ENCODE results near the gene ONECUT2. TPM values are rescaled to one million over a fixed set of nuclear protein-coding genes. Genes with fewer than 3 reads are reported as not detected.

The ONECUT2 gene
- total RNA-seq, 6 donors from 2014 or later: 0.06 to 0.24 (median 0.10) TPM; not detected in 3

DNA sequence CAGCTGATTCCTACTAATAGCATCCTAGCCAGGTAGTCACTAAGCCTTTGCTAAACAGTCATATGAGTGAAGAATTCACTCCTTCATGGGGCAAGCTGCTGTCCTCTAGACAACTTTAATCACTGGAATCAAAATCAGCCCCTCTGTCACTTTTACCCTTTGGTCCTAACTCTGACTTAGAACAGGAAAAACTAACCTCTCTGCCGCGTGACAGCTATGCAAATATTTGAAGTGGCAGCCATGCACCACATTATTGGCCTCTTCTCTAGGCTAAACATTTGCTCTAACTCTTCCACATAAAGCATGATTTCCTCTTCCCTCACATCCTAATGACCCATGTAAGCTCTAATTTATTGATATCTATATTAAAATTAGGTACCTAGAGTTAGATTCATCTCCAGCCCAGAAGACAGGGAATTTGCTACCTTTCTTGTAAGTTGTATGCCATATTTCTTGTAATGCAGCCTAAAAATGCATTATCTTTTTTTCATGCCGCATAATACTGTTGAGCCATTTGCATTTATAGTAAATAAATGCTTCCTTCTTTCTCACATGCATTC is 12.8 kb upstream of the ONECUT2 start:
- Histone ChIP-seq H3K27ac (no peak overlapping the region), H3K27me3 (peaks cover 0 to 10% (median under 1%) of the 10 kb centered on the region in 4 donors), H3K4me1 (peaks cover 0 to 1% (median 1%) of the 10 kb centered on the region in 4 donors), H3K4me3 (no peak overlapping the region), H3K36me3 (no peaks in the 10 kb centered on the region), H3K9me3 (peaks cover 0 to 8% (median 0%) of the 10 kb centered on the region in 4 donors)
- 55 to 57% methylated on average over 3 of the region's 3 CpGs for WGBS, 2 donors
- DNase-seq: no peak
- ATAC-seq (ENCODE audit: low FRiP score in 2 of 2): no peak
- TF ChIP-seq POLR2AphosphoS5 (IDR thresholded peaks at IDR 0.05) (no peak), EP300 (IDR thresholded peaks at IDR 0.05) (no peak), POLR2A (IDR thresholded peaks at IDR 0.05) (no peak)
- TF ChIP-seq, protein P1, sequence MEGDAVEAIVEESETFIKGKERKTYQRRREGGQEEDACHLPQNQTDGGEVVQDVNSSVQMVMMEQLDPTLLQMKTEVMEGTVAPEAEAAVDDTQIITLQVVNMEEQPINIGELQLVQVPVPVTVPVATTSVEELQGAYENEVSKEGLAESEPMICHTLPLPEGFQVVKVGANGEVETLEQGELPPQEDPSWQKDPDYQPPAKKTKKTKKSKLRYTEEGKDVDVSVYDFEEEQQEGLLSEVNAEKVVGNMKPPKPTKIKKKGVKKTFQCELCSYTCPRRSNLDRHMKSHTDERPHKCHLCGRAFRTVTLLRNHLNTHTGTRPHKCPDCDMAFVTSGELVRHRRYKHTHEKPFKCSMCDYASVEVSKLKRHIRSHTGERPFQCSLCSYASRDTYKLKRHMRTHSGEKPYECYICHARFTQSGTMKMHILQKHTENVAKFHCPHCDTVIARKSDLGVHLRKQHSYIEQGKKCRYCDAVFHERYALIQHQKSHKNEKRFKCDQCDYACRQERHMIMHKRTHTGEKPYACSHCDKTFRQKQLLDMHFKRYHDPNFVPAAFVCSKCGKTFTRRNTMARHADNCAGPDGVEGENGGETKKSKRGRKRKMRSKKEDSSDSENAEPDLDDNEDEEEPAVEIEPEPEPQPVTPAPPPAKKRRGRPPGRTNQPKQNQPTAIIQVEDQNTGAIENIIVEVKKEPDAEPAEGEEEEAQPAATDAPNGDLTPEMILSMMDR (IDR thresholded peaks at IDR 0.05): no peak

DNA sequence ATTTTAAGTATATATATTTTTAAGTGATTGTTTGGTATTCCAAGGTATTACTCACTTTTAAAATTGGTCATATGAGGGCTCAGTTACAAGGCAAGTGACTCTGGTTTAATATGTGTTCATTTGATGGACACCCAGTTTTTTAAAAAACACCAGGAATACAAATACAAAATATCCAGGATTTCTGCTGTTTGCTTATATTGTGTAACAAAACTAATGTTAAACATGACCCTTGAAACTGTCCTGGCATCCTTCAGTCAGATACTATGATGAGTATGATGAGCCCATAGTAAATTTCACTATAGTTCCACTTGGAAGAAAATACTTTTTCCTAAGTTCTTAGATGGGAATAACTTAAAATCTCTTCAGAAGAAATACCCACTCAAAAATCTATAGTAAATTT is 11.4 kb upstream of the ONECUT2 start:
- ATAC-seq (ENCODE audit: low FRiP score in 2 of 2) (no peak), DNase-seq (no peak)
- Histone ChIP-seq H3K4me3 (no peak overlapping the region), H3K36me3 (no peaks in the 10 kb centered on the region), H3K4me1 (peaks cover 2 to 15% (median 12%) of the 10 kb centered on the region in 4 donors), H3K27ac (no peak overlapping the region), H3K27me3 (peaks cover 0 to 25% (median 10%) of the 10 kb centered on the region in 4 donors), H3K9me3 (peaks cover 0 to 19% (median 7%) of the 10 kb centered on the region in 4 donors)
- TF ChIP-seq POLR2A (IDR thresholded peaks at IDR 0.05): no peak
- TF ChIP-seq, protein P1 (IDR thresholded peaks at IDR 0.05): no peak
- TF ChIP-seq POLR2AphosphoS5 (IDR thresholded peaks at IDR 0.05): no peak
- no peak for TF ChIP-seq EP300 (IDR thresholded peaks at IDR 0.05)

DNA sequence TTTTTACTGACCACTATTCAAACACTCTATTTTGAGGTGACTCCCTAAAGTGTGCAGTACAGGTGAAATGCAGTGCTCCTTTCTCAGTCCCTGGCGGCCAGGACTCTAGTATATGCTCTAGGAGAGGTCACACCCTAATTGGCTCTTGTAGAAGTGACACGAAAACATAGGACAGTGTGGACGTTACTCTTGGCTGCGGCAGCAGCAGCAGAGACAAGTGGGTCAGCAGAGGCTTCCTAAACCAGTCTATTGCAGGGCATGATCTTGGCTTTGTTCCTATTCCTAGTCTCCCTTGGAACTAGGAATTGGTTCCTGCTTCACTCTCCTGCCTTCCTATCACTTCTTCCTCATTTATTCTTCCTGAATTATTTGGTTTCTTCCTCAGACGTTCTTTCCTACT is 10.1 kb upstream of the ONECUT2 start:
- no peak for DNase-seq
- Histone ChIP-seq H3K36me3 (no peaks in the 10 kb centered on the region), H3K9me3 (peaks cover 0 to 22% (median 7%) of the 10 kb centered on the region in 4 donors), H3K4me3 (no peak overlapping the region), H3K27ac (no peak overlapping the region), H3K27me3 (peaks cover 0 to 34% (median 14%) of the 10 kb centered on the region in 4 donors), H3K4me1 (peaks cover 2 to 22% (median 15%) of the 10 kb centered on the region in 4 donors)
- ATAC-seq (ENCODE audit: low FRiP score in 2 of 2): no peak
- TF ChIP-seq, protein P1 (IDR thresholded peaks at IDR 0.05): no peak
- WGBS, 2 donors: 61 to 65% methylated on average over 5 of the region's 5 CpGs

DNA sequence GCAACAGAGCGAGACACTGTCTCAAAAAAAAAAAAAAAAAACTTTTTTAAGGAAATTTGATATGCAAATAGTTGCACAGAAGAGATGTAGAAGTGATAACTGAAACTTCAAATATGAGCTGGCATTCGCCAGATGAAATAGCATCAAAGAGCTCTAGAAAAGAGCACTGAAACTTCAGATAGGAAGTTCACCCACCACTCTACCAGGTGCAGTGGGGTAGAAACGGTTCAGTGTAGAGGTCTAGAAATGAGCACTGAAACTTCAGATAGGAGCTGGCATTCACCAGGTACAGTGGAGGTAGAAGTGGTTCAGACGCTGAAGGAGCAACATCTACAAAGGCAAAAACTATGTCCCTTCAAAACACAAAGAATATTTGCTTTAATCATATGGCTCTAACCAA is 9.0 kb upstream of the ONECUT2 start:
- 73 to 76% methylated on average over 4 of the region's 4 CpGs for WGBS, 2 donors
- Histone ChIP-seq H3K36me3 (no peaks in the 10 kb centered on the region), H3K4me3 (no peak overlapping the region), H3K27me3 (peaks cover 0 to 44% (median 17%) of the 10 kb centered on the region in 4 donors), H3K9me3 (peaks cover 0 to 16% (median 7%) of the 10 kb centered on the region in 4 donors), H3K4me1 (peaks cover 2 to 27% (median 16%) of the 10 kb centered on the region in 4 donors), H3K27ac (no peak overlapping the region)
- no peak for ATAC-seq (ENCODE audit: low FRiP score in 2 of 2)
- DNase-seq: no peak
- TF ChIP-seq EP300 (IDR thresholded peaks at IDR 0.05) (no peak), POLR2A (IDR thresholded peaks at IDR 0.05) (no peak), POLR2AphosphoS5 (IDR thresholded peaks at IDR 0.05) (no peak)
- TF ChIP-seq, protein P1 (IDR thresholded peaks at IDR 0.05): no peak
